Measurements from ENCODE around the gene TM9SF1. TPM values are rescaled to one million over a fixed set of nuclear protein-coding genes. Genes with fewer than 3 reads are reported as not detected.
A peak's percentile ranks its signal among the peaks of the same experiment; 100 is the strongest.

Gene TM9SF1
- total and polyA plus RNA-seq, 10 of the 15 experiments (the other 5 are each of a cell fraction or from before 2014, with no cell fraction given) = 7.2 to 39.2 (median 17.6) TPM

DNA sequence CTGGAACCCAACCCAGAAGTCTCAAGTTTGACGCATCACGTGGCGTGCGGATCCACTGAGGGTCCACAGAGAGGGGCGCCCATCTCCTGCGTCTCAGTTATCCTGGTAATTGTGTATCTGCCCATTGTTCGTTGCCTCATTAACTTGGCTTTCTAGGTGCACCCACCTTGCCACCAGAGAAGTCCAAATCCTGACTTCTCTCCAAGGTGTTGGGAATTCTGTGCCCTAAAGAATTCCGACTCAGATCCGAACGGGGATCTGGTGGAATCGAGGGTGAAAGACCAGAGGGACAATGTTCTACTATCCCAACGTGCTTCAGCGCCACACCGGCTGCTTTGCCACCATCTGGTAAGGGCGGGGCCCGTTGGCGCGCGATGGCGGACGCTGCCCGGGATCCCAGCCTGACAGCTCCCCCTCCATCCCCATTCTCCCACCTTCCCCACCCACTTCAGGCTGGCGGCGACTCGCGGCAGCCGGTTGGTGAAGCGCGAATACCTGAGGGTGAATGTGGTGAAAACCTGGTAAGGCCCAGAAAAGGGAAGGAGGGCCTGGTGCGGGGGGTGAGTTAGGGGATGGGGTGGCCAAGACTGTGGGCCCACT lies 22.9 kb downstream of the TM9SF1 start (continued):
- TF ChIP-seq, protein P1, sequence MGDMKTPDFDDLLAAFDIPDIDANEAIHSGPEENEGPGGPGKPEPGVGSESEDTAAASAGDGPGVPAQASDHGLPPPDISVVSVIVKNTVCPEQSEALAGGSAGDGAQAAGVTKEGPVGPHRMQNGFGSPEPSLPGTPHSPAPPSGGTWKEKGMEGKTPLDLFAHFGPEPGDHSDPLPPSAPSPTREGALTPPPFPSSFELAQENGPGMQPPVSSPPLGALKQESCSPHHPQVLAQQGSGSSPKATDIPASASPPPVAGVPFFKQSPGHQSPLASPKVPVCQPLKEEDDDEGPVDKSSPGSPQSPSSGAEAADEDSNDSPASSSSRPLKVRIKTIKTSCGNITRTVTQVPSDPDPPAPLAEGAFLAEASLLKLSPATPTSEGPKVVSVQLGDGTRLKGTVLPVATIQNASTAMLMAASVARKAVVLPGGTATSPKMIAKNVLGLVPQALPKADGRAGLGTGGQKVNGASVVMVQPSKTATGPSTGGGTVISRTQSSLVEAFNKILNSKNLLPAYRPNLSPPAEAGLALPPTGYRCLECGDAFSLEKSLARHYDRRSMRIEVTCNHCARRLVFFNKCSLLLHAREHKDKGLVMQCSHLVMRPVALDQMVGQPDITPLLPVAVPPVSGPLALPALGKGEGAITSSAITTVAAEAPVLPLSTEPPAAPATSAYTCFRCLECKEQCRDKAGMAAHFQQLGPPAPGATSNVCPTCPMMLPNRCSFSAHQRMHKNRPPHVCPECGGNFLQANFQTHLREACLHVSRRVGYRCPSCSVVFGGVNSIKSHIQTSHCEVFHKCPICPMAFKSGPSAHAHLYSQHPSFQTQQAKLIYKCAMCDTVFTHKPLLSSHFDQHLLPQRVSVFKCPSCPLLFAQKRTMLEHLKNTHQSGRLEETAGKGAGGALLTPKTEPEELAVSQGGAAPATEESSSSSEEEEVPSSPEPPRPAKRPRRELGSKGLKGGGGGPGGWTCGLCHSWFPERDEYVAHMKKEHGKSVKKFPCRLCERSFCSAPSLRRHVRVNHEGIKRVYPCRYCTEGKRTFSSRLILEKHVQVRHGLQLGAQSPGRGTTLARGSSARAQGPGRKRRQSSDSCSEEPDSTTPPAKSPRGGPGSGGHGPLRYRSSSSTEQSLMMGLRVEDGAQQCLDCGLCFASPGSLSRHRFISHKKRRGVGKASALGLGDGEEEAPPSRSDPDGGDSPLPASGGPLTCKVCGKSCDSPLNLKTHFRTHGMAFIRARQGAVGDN (IDR thresholded peaks at IDR 0.05) = no peak
- TF ChIP-seq, protein P2, sequence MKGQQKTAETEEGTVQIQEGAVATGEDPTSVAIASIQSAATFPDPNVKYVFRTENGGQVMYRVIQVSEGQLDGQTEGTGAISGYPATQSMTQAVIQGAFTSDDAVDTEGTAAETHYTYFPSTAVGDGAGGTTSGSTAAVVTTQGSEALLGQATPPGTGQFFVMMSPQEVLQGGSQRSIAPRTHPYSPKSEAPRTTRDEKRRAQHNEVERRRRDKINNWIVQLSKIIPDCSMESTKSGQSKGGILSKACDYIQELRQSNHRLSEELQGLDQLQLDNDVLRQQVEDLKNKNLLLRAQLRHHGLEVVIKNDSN (IDR thresholded peaks at IDR 0.05; ENCODE audit: borderline replicate concordance, extremely low read length, insufficient read depth, low read depth, low read length) = peak; percentile 61
- TF ChIP-seq IRF4 (IDR thresholded peaks at IDR 0.05; ENCODE audit: low read depth, low read length) = no peak
- TF ChIP-seq PAX5 (IDR thresholded peaks at IDR 0.05; ENCODE audit: borderline replicate concordance, low read depth, low read length) = no peak

Measured in GM12878 (cell line).